Tracheal epithelial cell (primary cell): ENCODE results near the gene OR2M3. TPM values are rescaled to one million over a fixed set of nuclear protein-coding genes. Genes with fewer than 3 reads are reported as not detected.

Experiments used
- total RNA-seq: library from RNA; depleted of rRNA; stranded (reverse); fragments of >200 nt; gene quantifications from 2 replicates; pipeline ENCODE4 v1.2.1, GENCODE V29; 2014

The OR2M3 gene
- not detected in 2 replicates for total RNA-seq

GRCh38 chr1:248196965-248197364 lies at the start of gene OR2M3:
Gene OR2M3, plus strand, starts transcription at chr1:248197265. Its CDS starts 5,803 bp downstream, at chr1:248203068.

GRCh38 chr1:248174521-248174920 lies 22.5 kb upstream of the OR2M3 start, which contains the start of gene OR2M2:
Gene OR2M2, plus strand, starts transcription at chr1:248174821. Its CDS starts 5,165 bp downstream, at chr1:248179986.

GRCh38 chr1:248231117-248231516 lies 34.1 kb downstream of the OR2M3 start, which contains the start of gene OR2M4:
Gene OR2M4, plus strand, starts transcription at chr1:248231417. Its CDS starts 7,512 bp downstream, at chr1:248238929.

Other genes with a start within 250 kb of the OR2M3 start
- gene OR2L8, start 248.4 kb upstream of the OR2M3 start, total RNA-seq: not detected in 2 replicates
- gene OR2AK2, start 232.0 kb upstream of the OR2M3 start, total RNA-seq: not detected in 2 replicates
- gene OR2L5, start 183.6 kb upstream of the OR2M3 start, total RNA-seq: not detected in 2 replicates
- gene OR2L2, start 167.2 kb upstream of the OR2M3 start, total RNA-seq: under 0.01 TPM in 1 of 2 replicates, not detected in the other
- not detected in 2 replicates for gene OR2L3, start 150.4 kb upstream of the OR2M3 start, total RNA-seq
- not detected in 2 replicates for gene OR2L13, start 102.1 kb upstream of the OR2M3 start, total RNA-seq
- not detected in 2 replicates for gene OR2M5, start 52.1 kb upstream of the OR2M3 start, total RNA-seq
- gene OR2M2, start 22.4 kb upstream of the OR2M3 start, total RNA-seq: not detected in 2 replicates
- not detected in 2 replicates for gene OR2M4, start 34.2 kb downstream of the OR2M3 start, total RNA-seq
- not detected in 2 replicates for gene OR2T33, start 80.7 kb downstream of the OR2M3 start, total RNA-seq
- gene OR2T12, start 106.2 kb downstream of the OR2M3 start, total RNA-seq: not detected in 2 replicates
- gene OR2M7, start 127.3 kb downstream of the OR2M3 start, total RNA-seq: not detected in 2 replicates
- not detected in 2 replicates for gene OR14C36, start 151.5 kb downstream of the OR2M3 start, total RNA-seq
- not detected in 2 replicates for gene OR2T4, start 164.4 kb downstream of the OR2M3 start, total RNA-seq
- not detected in 2 replicates for gene OR2T6, start 178.5 kb downstream of the OR2M3 start, total RNA-seq
- not detected in 2 replicates for gene OR2T1, start 205.8 kb downstream of the OR2M3 start, total RNA-seq
- not detected in 2 replicates for gene OR2T2, start 248.4 kb downstream of the OR2M3 start, total RNA-seq